HG03571 (cell line): ENCODE measurements around the gene FOXJ2.
"Not testable (repeated sequence)": the region's sequence is repeated elsewhere in the genome, so short reads cannot be mapped to it uniquely, and the experiment has no call there.

ENCODE experiments used
- ATAC-seq: cut with Tn5 transposase; IDR thresholded peaks from one replicate; pipeline ENCODE4 v1.9.1; 2021; ENCODE audit not compliant: unreplicated experiment

The FOXJ2 gene

DNA sequence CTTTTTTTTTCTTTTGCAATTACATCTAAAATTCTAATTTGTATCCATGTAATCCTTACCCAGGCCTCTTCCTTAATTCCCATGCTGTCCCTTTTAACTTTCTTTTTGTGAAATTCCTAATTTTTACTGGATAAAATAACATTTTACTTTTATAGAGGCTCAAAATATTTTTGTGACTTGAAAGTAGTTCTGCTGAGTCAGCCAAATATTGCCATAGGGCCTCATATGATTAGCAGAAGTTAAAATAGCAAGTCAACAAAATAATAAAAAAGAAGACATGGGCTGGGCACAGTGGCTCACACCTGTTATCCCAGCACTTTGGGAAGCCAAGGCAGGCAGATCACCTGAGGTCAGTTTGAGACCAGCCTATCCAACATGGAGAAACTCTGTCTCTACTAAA lies 31.6 kb downstream of the FOXJ2 start:
- ATAC-seq: no peak

DNA sequence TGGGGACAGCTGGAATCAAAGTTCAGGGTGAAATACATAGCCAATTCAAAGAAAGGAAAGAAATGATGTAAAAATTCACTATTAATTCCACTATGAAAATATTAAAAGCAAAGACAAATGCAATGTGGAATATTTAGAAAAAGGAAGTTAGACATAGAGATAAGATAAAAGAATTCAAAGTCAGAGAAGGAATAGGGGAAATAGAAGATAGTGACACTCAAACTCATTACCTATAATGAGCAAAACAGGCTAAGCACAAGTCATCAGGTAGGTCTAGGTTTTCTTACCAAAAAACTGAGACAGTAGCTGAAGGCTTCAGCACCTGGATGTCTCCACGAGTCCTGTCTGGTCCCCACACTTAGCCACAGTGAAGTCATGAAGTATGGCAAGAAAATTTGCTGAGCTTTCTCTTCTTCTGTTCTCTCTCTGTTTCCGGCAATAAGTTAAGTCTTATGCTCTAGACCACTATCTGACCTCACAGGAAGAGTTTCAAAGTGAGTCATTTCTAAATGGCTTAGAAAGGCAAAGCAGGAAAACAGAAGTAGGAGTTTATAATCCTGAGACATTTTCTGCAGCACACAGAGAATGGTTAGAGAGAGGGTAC lies 33.6 kb downstream of the FOXJ2 start, which contains the start of gene C3AR1:
TSS of gene C3AR1 (minus strand) at position 369 of the 604 bp plus-strand sequence. CDS start 6,174 bp downstream, outside the sequence.
- no peak for ATAC-seq

DNA sequence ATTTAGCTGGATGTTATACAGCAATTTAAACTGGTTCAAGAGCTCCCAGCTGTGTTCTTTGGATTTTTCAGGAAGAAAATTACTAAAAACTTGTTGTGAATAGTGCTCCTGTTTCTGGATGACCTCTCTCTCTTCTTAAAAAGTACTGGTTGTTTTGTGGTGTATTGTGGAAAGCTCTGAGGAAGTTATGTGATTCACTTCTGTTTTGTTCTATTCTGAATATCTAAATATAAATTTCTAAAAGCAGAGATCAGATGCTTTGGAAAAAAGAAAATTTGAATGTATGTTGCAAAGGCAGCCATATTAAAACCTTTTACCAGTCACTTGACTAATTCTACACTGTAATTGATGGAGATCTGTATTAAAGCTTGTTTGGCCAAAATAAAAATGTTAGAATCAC lies 37.1 kb downstream of the FOXJ2 start:
- no peak for ATAC-seq

DNA sequence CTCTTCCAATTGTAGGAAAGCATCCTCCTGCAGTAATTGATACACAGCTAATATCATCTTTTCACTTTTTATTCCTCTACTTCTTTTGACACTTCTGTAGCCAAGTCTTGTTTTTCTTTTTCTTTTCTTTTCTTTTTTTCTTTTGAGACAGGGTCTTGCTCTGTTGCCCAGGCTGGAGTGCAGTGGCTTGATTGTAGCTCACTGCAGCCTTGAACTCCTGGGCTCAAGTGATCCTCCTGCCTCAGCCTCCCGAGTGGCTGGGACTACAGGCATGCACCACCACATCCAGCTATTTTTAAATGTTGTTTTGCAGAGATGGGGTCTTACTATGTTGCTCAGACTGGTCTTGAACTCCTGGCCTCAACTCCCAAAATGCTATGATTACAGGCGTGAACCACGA lies 39.3 kb downstream of the FOXJ2 start:
- not testable (repeated sequence) for ATAC-seq

DNA sequence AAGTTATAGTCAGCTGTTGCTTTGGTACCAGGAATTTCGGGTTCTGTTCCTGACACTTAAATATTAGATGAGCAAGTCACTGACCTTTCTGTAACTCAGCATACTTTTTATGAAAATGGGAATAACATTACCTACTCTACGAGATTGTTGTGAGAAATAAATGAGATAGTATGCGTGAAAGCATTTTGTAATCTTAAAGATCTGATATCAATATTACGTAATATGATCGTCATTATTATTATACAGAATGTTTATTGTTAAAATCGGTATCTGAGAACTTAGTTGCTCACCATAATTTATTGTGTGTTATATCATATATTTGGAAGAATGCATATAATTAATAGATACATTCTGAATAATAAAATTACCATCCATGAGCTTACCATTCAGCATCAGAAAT lies 43.4 kb downstream of the FOXJ2 start:
- no peak for ATAC-seq

DNA sequence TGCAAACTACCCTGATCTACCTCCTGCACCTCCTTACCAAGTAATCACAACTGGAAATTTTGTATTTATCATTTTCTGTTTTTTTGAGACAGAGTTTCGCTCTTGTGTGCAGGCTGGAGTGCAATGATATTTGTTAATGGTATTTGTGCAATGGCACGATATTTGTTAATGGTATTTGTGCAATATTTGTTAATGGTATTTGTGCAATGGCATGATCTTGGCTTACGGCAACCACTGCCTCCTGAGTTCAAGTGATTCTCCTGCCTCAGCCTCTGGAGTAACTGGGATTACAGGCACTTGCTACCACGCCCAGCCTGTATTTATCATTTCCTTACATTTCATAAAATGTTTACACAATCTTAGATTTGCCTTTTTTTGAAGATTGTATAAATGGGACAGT lies 43.9 kb downstream of the FOXJ2 start:
- no peak for ATAC-seq

DNA sequence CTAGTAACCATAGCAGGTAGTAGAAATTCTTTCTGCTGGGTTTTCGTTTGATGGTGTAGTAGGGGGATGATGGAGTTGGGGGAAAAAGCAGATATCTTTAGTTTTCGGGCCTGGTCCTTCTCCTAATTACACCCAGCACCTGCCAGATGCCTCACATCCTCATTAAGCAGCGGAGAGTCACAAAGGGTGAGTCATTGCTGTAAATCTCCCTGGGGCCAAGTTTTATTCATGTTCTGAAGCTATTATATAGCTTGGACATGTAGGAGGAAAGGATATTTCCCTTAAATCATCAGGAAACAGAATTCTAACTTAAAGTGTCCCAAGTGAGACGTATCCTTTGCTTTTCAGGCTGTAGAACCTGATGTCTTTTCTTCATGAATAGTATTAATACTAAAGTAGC lies 44.7 kb downstream of the FOXJ2 start:
- ATAC-seq: no peak

DNA sequence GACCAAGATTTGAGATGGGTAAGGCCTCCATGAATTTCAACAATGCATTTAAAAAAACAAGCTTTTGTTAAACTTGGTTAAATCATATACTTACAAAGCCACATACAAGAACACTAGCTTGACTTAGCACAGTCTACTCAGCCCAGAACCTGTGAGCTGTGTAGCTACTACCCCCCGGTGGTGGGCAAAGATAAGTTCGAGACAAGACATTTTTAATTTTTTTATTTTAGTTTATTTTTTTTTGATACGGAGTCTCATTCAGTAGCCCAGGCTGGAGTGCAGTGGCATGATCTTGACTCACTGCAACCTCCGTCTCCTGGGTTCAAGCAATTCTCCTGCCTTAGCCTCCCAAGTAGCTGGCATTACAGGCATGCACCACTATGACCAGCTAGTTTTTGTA lies 45.9 kb downstream of the FOXJ2 start:
- ATAC-seq: no peak

DNA sequence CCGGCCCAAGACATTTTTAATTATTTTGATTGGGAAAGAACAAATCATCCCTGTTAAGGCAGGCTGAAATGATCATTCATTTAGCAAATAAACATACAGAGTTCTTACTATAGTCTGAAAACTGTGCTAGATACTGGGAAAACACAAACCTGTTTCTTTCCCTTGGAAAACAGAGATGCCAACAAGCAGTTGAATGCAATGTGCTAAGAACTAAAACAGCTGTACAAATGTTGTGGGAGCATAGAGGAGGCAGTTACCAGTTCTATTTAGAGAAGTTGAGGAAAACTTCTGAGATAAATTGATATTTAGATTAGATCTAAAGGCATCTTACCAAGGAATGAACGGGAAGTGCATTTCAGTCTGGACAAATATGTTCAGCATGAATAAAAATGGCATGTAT lies 46.4 kb downstream of the FOXJ2 start:
- ATAC-seq: no peak

DNA sequence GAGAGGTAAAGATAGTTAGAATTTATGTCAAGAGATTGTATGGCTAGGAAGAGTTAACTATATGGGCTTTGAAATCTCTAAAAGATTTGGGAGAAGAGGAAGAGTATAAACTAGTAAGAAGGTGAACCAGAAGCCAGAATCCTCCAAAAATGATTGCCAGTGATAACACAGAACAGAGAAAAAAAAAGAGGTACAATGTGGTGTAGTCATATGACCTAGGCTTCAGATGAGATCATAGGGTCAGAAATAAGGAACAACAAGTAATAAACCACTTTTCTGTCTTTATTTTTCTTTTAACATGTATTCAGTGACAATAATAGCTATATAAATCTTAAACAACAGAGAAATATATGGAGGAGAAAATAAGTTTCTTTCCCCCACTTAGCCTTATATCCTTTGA lies 47.6 kb downstream of the FOXJ2 start:
- no peak for ATAC-seq

DNA sequence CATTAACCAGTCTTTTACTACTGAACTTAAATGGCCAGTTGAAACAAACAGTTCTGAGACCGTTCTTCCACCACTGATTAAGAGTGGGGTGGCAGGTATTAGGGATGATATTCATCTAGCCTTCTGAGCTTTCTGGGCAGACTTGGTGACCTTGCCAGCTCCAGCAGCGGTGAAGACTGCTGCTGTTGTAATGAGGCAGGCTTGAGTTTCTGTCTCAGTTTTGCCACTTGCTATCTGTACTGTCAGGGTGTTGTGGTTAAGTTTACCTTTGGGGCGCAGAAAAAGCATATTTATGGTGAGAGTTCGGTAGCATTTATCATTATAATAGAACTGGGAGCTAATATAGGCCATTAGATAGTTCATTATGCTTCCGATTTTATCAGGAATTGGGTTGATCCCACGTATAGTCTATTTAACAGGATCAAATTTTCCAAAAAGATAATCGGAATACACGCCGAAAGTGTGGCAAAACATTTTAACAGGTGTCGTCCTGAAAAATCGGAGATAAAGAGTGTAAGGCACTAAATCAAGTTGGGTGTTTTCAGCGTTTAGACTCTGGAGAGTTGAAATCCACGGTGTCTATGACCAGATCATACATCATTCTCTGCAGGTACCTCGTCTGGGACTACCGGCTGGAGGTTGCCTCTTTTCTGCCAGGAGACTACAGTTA lies 48.9 kb downstream of the FOXJ2 start:
- ATAC-seq: no peak

DNA sequence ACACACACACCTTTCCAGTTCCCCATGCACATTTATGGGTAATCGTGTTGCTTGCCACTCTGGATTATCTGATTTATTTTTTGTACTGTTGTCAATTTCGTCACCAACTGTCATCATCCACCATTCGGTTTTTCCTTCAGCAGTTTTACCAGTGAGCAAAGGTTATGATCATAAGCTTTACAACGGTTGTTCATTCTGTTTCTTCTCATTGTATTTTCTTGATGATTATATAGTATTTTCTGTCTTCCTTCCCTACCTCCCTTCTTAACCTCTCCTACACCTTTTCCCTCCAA lies 50.2 kb downstream of the FOXJ2 start:
- no peak for ATAC-seq

DNA sequence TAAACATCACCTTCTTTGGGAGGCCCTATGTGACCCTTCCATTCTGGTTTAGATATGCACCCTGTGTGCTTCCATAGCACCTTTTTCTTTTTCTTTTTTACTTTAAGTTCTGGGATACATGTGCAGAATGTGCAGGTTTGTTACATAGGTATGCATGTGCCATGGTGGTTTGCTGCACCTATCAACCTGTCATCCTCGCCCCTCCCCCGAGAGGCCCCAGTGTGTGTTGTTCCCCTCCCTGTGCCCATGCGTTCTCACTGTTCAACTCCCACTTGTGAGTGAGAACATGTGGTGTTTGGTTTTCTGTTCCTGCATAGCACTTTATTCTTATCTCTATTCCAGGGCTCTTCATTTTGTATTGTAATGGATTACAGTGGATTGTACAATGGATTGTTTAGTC lies 51.8 kb downstream of the FOXJ2 start:
- ATAC-seq: not testable (repeated sequence)

DNA sequence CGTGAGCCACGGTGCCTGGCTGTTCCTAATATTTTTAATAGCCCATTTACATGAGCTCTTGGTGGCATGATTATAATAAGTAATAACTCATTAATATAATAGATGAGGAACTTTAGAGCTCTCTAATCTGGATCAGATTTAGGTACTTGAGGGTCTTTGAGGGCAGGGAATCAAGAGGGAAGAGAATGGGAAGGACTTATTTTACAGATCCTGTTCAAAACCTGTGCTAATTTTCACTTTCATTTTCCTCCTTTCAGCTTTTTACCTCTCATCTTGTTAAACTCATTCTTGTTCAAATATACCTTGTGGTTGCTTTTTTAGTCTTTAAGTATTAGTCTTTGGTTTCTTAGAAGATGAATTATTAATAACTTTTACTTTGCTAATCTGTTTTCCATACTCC lies 55.1 kb downstream of the FOXJ2 start:
- ATAC-seq: no peak

DNA sequence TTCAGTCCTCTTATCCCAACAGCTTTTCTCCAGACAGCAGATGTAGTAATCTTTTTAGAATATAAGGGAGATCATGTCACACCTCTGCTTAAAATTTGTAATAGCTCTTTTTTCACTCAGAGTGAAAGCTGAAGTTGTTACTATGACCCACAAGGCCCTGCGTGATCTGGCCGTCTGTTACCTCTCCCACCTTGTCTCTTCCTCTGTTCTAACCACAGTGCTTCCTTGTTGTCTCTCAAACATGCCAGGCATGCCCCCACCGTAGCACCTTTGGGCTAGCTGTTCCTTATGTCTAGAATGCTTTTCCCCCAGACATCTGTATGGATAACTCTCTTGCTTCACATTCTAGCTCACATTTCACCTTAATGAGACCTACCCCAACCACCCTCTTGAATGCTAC lies 56.1 kb downstream of the FOXJ2 start:
- peak; percentile 73 for ATAC-seq

DNA sequence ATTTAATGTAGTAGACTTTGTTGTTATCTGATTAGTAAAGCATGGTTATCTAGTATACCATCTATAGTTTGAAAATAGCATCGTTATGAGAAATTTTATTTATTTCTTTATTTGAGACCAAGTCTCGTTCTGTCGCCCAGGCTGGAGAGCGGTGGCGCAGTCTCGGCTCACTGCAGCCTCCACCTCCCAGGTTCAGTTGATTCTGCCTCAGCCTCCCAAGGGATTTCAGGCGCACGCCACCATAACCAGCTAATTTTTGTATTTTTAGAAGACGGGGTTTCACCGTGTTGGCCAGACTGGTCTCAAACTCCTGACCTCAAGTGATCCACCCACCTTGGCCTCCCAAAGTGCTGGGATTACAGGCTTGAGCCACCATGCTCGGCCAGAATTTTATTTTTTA lies 56.8 kb downstream of the FOXJ2 start:
- ATAC-seq: not testable (repeated sequence)

DNA sequence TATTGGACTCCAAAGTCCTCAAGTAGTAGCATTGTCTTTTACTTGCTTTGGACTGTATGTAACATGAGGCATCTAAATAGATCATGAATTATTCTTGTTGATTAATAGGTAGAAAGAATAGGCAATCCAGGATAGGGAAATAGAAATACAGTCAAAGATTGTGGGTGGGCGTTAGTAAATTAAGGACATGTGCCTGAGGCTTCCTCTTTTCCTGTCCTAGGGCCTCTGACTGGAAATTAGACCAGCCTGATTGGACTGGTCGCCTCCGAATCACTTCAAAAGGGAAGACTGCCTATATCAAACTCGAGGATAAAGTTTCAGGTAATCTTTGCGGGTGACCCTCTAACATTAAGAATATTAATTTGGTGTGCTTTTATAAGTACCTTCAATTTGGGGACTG lies 57.2 kb downstream of the FOXJ2 start:
- ATAC-seq: no peak

DNA sequence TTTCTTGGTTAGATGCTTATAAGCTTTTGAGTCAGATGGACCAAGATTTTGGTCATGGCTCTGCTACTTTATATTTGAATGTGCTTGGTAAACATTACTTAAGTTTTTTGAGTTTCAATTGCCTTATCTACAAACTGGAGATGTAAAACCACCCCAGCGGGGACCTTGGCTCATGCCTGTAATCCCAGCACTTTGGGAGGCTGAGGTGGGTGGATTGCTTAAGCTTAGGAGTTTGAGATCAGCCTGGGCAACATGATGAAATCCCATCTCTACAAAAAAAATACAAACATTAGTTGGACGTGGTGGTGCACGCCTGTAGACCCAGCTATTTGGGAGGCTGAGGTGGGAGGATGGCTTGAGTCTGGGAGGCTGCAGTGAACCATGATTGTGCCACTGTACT lies 60.8 kb downstream of the FOXJ2 start:
- no peak for ATAC-seq

DNA sequence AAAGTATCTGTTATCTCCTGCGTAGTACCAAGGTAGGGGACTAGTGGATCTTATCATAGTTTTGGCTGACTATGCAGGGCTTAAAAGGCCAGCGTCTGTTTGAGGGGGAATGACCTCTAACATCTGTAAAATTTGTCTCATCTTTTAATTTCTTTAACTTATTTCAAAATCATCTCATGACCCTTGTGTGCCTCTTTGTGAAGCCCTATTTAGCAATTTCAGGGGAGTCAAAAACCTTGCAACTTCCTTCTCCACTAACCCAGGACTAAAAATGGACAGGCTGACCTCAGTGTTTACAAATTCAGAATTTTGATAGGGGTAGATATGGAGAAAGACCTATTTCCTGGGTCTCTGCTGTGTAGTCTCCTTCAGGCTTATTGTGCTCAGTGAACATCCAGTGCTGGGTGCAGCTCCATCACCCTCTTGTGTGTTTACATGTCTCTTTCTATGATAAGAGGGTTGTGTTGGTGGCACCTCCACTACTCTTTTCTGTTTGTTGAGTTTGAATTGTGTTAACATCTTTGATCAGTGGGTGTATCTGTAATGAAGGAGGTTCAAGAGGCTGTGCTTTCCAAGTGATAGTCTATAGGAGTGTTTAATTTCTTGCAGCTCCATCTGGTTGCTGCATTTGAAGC lies 63.9 kb downstream of the FOXJ2 start:
- no peak for ATAC-seq

DNA sequence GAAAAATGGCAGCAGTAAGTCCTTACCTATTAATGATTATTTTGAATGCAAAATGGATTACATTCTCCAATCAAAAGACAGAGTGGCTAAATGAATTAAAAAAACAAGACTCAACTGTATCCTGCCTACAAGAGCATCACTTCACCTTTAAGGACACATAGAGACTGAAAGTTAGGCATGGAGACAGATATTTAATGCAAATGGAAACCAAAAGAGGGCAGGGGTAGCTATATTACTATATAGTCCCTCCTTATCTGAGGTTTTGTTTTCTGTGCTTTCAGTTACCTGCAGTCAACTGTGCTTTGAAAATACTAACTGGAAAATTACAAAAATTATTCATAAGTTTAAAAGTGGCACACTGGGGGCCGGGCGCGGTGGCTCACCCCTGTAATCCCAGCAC lies 66.7 kb downstream of the FOXJ2 start:
- ATAC-seq: no peak
